Bronchial epithelial cell (primary cell): ENCODE data around the gene TNC. TPM values are rescaled to one million over a fixed set of nuclear protein-coding genes. Genes with fewer than 3 reads are reported as not detected.

Experiments
- DNase-seq: peaks from one replicate; pipeline ENCODE4 v3.0.0-alpha.2; 2010; ENCODE audit warnings: low read depth
- FAIRE-seq: peaks from 2 replicates; lab custom pipeline; 2011; peaks lifted over from hg19 to GRCh38; lab: Jason Lieb, UNC
- H3K27me3 ChIP-seq: 2 replicates; pipeline ENCODE4 v1.5.1; 2011; ENCODE audit warnings: low read length; ENCODE audit not compliant: control insufficient read depth, insufficient read depth
- H3K36me3 ChIP-seq: 2 replicates; pipeline ENCODE4 v1.5.1; 2011; ENCODE audit warnings: low read length; ENCODE audit not compliant: control insufficient read depth, insufficient read depth
- H3K4me3 ChIP-seq: 2 replicates; pipeline ENCODE4 v1.5.1; 2011; ENCODE audit warnings: mild to moderate bottlenecking, low read depth, low read length, control low read depth
- total RNA-seq: library from RNA; depleted of rRNA; stranded (reverse); fragments of >200 nt; gene quantifications from 2 replicates; pipeline ENCODE4 v1.2.1, GENCODE V29; 2014
- TF ChIP-seq, protein P1 (sequence below): IDR thresholded peaks from 2 replicates; pipeline ENCODE4 v1.5.1; 2011; ENCODE audit warnings: mild to moderate bottlenecking, moderate library complexity, low read length, control low read depth, inconsistent platforms; ENCODE audit not compliant: insufficient read depth, severe bottlenecking

Gene TNC
- total RNA-seq, 1 donor from 2014 or later = 124 TPM

DNA sequence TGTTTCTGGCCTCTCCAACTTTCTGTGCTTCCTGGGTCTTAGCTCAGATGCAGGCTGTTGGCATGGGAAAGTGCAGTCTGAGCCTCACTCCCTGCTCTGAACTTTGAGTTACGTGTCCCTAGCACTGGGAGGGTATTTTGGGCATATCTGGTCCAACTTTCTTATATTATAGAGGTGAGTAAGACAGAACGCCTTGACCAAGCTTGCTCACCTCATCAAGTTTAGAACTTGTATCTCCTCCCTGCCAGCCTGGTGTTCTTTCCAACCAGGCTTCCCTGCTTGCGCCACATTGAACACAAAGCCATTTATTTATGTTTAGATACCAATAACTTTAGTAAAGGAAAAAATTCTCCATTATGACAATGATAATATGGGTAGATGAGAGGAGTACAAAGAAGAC, 33.2 kb downstream of the TNC start:
- Histone ChIP-seq H3K27me3 (no peaks in the 10 kb centered on the region), H3K4me3 (no peak overlapping the region), H3K36me3 (peaks cover 4% of the 10 kb centered on the region)
- TF ChIP-seq, protein P1, sequence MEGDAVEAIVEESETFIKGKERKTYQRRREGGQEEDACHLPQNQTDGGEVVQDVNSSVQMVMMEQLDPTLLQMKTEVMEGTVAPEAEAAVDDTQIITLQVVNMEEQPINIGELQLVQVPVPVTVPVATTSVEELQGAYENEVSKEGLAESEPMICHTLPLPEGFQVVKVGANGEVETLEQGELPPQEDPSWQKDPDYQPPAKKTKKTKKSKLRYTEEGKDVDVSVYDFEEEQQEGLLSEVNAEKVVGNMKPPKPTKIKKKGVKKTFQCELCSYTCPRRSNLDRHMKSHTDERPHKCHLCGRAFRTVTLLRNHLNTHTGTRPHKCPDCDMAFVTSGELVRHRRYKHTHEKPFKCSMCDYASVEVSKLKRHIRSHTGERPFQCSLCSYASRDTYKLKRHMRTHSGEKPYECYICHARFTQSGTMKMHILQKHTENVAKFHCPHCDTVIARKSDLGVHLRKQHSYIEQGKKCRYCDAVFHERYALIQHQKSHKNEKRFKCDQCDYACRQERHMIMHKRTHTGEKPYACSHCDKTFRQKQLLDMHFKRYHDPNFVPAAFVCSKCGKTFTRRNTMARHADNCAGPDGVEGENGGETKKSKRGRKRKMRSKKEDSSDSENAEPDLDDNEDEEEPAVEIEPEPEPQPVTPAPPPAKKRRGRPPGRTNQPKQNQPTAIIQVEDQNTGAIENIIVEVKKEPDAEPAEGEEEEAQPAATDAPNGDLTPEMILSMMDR = no peak
- peak; percentile 10 for DNase-seq
- no peak for FAIRE-seq

DNA sequence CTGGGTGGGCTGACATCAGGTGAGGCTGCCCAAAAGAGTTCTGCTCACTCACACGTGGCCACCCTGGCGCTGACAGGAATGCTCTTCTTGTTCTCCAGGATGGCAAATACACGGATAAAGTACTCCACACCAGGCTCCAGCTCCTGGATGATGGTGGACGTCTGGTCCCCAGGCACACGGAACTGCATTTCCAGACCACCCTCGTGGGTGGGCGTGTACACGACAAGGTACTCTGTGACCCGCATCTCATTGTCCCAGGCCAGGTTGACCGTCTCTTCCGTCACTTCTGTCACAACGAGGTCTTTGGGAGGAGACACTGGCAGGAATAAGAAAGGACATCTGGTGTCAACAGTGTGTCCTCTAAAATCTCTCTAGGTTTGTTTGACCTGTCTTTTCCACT, 33.8 kb downstream of the TNC start:
- DNase-seq = no peak
- TF ChIP-seq, protein P1 = no peak
- H3K36me3 ChIP-seq = peaks cover 4% of the 10 kb centered on the region
- no peak overlapping the region for H3K4me3 ChIP-seq
- no peaks in the 10 kb centered on the region for H3K27me3 ChIP-seq
- no peak for FAIRE-seq

DNA sequence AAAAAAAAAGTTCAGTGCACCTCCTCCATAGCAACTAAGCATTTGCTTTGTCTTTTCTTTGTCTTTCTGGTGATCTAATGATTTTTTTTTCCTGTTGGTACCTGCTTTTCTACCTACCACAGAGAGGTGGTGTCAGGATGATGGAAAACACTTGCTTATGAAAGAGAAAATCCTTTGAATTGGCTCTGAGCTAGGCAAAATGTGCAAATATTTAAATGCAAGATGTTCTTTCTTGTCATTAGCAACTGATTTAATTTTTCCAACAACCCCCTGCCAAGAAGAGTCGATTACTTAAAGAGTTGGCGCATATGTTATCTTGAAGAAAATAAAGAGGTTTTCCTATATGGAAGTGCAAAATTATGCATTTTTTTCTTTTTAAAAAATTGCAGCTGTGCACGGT, 37.7 kb downstream of the TNC start:
- Histone ChIP-seq H3K4me3 (no peak overlapping the region), H3K27me3 (no peaks in the 10 kb centered on the region), H3K36me3 (peaks cover 3% of the 10 kb centered on the region)
- peak; percentile 21 for DNase-seq
- FAIRE-seq = no peak
- TF ChIP-seq, protein P1 = no peak

DNA sequence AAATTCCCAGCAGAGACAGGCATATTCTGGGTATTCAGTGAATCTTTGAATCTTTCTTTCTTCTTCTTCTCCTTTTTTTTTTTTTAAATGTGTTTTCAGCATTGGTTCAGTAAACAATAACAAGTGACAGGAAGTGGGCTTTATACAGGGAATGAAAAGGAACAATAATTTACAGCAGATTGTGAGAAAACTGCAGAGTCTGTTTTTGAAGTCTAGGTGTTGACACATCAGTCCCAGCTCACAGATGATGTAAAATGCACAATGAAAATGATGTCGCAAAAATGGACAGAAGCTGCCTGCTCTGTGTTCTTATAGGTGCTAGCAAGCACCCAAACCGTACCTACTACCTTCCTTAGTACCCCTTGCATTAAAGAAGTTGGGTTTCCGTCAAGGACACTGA, 38.8 kb downstream of the TNC start:
- DNase-seq (no peak), FAIRE-seq (no peak)
- H3K36me3 ChIP-seq = peaks cover 4% of the 10 kb centered on the region
- TF ChIP-seq, protein P1 = no peak
- H3K27me3 ChIP-seq = no peaks in the 10 kb centered on the region
- no peak overlapping the region for H3K4me3 ChIP-seq

DNA sequence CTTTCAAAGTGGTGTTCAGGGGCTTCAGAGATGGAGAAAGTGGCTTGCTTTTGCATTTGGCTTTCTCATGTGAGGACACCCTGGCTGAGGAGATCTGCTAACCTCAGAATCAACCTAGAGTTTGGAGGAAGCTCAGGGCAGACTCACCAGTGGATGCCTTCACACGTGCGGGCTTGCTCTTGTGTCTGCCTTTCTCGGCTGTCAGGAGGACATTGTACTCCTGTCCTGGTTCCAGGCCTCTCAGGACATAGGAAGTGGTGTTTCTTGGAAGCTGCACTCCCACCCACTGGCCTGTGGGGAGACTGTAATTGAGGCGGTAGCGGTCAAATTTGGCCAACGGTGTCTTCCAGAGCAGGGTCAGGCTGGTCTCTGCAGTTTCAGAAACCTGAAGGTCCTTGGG, 44.5 kb downstream of the TNC start:
- Histone ChIP-seq H3K4me3 (no peak overlapping the region), H3K36me3 (peaks cover 9% of the 10 kb centered on the region), H3K27me3 (no peaks in the 10 kb centered on the region)
- no peak for FAIRE-seq
- DNase-seq = no peak
- TF ChIP-seq, protein P1 = no peak

DNA sequence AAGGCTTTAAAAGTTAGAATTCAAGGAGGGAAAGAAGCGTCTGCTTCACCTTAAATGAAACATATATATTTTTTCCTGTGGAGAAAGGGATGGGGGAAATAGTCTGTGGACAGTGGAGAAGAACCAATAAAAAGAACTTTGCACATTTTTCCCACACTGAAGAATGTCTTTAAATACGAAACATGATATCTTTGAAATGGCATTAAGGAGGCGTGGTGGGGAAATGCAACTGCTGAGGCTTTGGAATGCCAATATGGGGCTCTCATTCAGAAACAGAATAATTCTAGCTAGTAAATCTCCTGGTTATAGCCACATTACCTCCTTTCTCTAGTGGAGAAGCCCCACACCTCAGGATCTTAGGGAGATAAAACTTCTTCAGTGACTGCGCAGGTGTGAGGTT, 46.8 kb downstream of the TNC start:
- H3K4me3 ChIP-seq = no peak overlapping the region
- peaks cover 6% of the 10 kb centered on the region for H3K36me3 ChIP-seq
- no peaks in the 10 kb centered on the region for H3K27me3 ChIP-seq
- TF ChIP-seq, protein P1 = no peak
- no peak for DNase-seq
- no peak for FAIRE-seq
